ENCODE results near the gene GPR107.

The GPR107 gene

DNA sequence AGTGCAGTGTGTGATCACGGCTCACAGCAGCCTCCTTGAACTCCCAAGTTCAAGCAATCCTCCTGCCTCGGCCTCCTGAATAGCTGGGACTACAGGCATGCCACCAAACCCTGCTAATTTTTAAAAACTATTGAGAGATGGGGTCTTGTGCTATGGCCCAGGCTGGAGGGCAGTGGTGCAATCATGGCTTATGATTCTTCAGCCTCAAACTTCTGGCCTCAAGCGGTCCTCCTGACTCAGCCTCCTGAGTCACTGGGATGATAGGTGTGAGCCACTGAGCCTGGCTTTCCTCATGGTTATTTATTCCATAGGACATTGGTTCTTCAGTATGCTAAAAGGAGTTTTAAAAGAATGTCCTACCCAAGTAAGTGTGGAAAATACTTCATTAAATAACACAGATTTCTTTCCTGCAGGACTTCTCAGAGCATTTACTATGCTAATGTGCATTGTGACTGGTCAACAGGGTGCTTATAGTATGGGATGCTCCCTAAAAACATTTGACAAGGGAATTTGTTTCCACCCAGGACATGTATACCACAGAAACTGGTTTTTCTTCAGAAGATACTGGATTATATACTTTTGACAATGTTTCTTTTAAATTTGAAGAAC is 107.3 kb downstream of the GPR107 start:
- H3K79me2 ChIP-seq (ENCODE audit: control insufficient read depth, insufficient read depth, low read length, unreplicated experiment), result no peaks in the 10 kb centered on the region
- H3K27me3 ChIP-seq (ENCODE audit: insufficient read depth, low read length), result no peaks in the 10 kb centered on the region
- H3K4me3 ChIP-seq (ENCODE audit: low read depth, low read length), result no peak overlapping the region
- no peak overlapping the region for H2AFZ ChIP-seq (ENCODE audit: low read length, unreplicated experiment)
- H3K36me3 ChIP-seq (ENCODE audit: insufficient read depth, low read length), result no peaks in the 10 kb centered on the region
- no peak overlapping the region for H3K27ac ChIP-seq (ENCODE audit: low read depth, low read length)
- no peaks in the 10 kb centered on the region for H3K4me1 ChIP-seq (ENCODE audit: control insufficient read depth, insufficient read depth, low read length, unreplicated experiment)

DNA sequence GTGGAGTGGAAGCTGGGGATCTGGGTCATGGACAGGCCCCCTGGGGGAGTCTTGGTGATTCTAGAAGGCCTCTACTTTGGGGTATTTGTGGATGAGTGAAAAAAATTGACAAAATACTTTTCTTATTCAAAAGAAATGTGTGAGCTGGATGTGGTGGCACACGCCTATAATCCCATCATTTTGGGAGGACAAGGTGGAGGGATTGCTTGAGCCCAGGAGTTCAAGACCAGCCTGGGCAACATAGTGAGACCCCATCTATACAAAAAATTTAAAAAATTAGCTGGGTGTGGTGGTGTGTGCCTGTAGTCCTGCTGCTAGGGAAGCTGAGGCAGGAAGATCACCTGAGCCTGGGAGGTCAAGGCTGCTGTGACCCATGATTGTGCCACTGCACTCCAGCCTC is 111.9 kb downstream of the GPR107 start:
- H3K4me3 ChIP-seq (ENCODE audit: low read depth, low read length), result no peak overlapping the region
- H3K79me2 ChIP-seq (ENCODE audit: control insufficient read depth, insufficient read depth, low read length, unreplicated experiment), result no peaks in the 10 kb centered on the region
- H3K27ac ChIP-seq (ENCODE audit: low read depth, low read length), result no peak overlapping the region
- no peaks in the 10 kb centered on the region for H3K36me3 ChIP-seq (ENCODE audit: insufficient read depth, low read length)
- no peak overlapping the region for H2AFZ ChIP-seq (ENCODE audit: low read length, unreplicated experiment)
- H3K4me1 ChIP-seq (ENCODE audit: control insufficient read depth, insufficient read depth, low read length, unreplicated experiment), result no peaks in the 10 kb centered on the region
- no peaks in the 10 kb centered on the region for H3K27me3 ChIP-seq (ENCODE audit: insufficient read depth, low read length)

DNA sequence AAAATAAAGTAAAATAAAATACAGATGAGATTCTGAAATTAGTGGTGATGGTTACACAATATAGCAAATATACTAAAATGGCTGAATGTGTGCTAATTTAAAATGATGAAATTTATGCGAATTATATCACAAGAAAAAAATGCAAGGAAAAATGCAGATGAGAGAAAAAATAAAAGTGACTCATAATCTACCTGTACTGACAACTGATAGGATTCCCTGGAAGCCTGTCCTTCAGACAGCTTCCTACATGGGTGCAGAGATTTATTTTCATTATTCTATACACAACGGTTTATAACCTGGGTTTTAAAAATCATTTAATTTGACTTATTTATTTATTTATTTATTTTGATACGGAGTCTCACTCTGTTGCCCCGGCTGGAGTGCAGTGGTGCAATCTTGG is 112.7 kb downstream of the GPR107 start:
- H3K4me1 ChIP-seq (ENCODE audit: control insufficient read depth, insufficient read depth, low read length, unreplicated experiment), result no peaks in the 10 kb centered on the region
- no peak overlapping the region for H3K4me3 ChIP-seq (ENCODE audit: low read depth, low read length)
- H2AFZ ChIP-seq (ENCODE audit: low read length, unreplicated experiment), result no peak overlapping the region
- H3K27ac ChIP-seq (ENCODE audit: low read depth, low read length), result no peak overlapping the region
- H3K36me3 ChIP-seq (ENCODE audit: insufficient read depth, low read length), result no peaks in the 10 kb centered on the region
- no peaks in the 10 kb centered on the region for H3K79me2 ChIP-seq (ENCODE audit: control insufficient read depth, insufficient read depth, low read length, unreplicated experiment)
- no peaks in the 10 kb centered on the region for H3K27me3 ChIP-seq (ENCODE audit: insufficient read depth, low read length)

- no peak overlapping the region for H3K4me3 ChIP-seq (ENCODE audit: low read depth, low read length)
- no peaks in the 10 kb centered on the region for H3K36me3 ChIP-seq (ENCODE audit: insufficient read depth, low read length)
- no peak overlapping the region for H3K27ac ChIP-seq (ENCODE audit: low read depth, low read length)
- H2AFZ ChIP-seq (ENCODE audit: low read length, unreplicated experiment), result no peak overlapping the region
- peaks cover 3% of the 10 kb centered on the region for H3K4me1 ChIP-seq (ENCODE audit: control insufficient read depth, insufficient read depth, low read length, unreplicated experiment)
- H3K27me3 ChIP-seq (ENCODE audit: insufficient read depth, low read length), result no peaks in the 10 kb centered on the region
- peaks cover 2% of the 10 kb centered on the region for H3K79me2 ChIP-seq (ENCODE audit: control insufficient read depth, insufficient read depth, low read length, unreplicated experiment)
Observed at GRCh38 chr9:130167927-130168326, 114.2 kb downstream of the GPR107 start.

GRCh38 chr9:130171226-130172148 is 117.8 kb downstream of the GPR107 start:
- peak overlapping the region; percentile 81 for H3K4me3 ChIP-seq (ENCODE audit: low read depth, low read length)
- peaks cover 8% of the 10 kb centered on the region for H3K4me1 ChIP-seq (ENCODE audit: control insufficient read depth, insufficient read depth, low read length, unreplicated experiment)
- no peaks in the 10 kb centered on the region for H3K36me3 ChIP-seq (ENCODE audit: insufficient read depth, low read length)
- H2AFZ ChIP-seq (ENCODE audit: low read length, unreplicated experiment), result peak overlapping the region; percentile 77
- no peaks in the 10 kb centered on the region for H3K27me3 ChIP-seq (ENCODE audit: insufficient read depth, low read length)
- peaks cover 37% of the 10 kb centered on the region for H3K79me2 ChIP-seq (ENCODE audit: control insufficient read depth, insufficient read depth, low read length, unreplicated experiment)
- no peak overlapping the region for H3K27ac ChIP-seq (ENCODE audit: low read depth, low read length)

GRCh38 chr9:130172161-130172857 is 118.6 kb downstream of the GPR107 start, which contains the start of gene NCS1:
TSS of gene NCS1 (plus strand) at chr9:130172404. CDS start at chr9:130172664, 260 bp downstream.
- H3K27me3 ChIP-seq (ENCODE audit: insufficient read depth, low read length), result no peaks in the 10 kb centered on the region
- H3K4me1 ChIP-seq (ENCODE audit: control insufficient read depth, insufficient read depth, low read length, unreplicated experiment), result peaks cover 8% of the 10 kb centered on the region
- peak within 1 kb of the TSS; percentile 30; the same call in 1 of the 2 replicates for H3K27ac ChIP-seq (ENCODE audit: low read depth, low read length)
- H3K79me2 ChIP-seq (ENCODE audit: control insufficient read depth, insufficient read depth, low read length, unreplicated experiment), result peaks cover 45% of the 10 kb centered on the region
- no peaks in the 10 kb centered on the region for H3K36me3 ChIP-seq (ENCODE audit: insufficient read depth, low read length)
- peak within 1 kb of the TSS; percentile 78 for H2AFZ ChIP-seq (ENCODE audit: low read length, unreplicated experiment)
- H3K4me3 ChIP-seq (ENCODE audit: low read depth, low read length), result peak within 1 kb of the TSS; percentile 89

- H3K4me3 ChIP-seq (ENCODE audit: low read depth, low read length), result peak overlapping the region; percentile 89
- H3K27me3 ChIP-seq (ENCODE audit: insufficient read depth, low read length), result no peaks in the 10 kb centered on the region
- H3K79me2 ChIP-seq (ENCODE audit: control insufficient read depth, insufficient read depth, low read length, unreplicated experiment), result peaks cover 51% of the 10 kb centered on the region
- H3K27ac ChIP-seq (ENCODE audit: low read depth, low read length), result peak overlapping the region; percentile 30; the same call in 1 of the 2 replicates
- peak overlapping the region; percentile 78 for H2AFZ ChIP-seq (ENCODE audit: low read length, unreplicated experiment)
- peaks cover 8% of the 10 kb centered on the region for H3K4me1 ChIP-seq (ENCODE audit: control insufficient read depth, insufficient read depth, low read length, unreplicated experiment)
- no peaks in the 10 kb centered on the region for H3K36me3 ChIP-seq (ENCODE audit: insufficient read depth, low read length)
Observed at GRCh38 chr9:130172858-130173665, 119.4 kb downstream of the GPR107 start.

- H2AFZ ChIP-seq (ENCODE audit: low read length, unreplicated experiment), result no peak overlapping the region
- H3K36me3 ChIP-seq (ENCODE audit: insufficient read depth, low read length), result no peaks in the 10 kb centered on the region
- H3K27me3 ChIP-seq (ENCODE audit: insufficient read depth, low read length), result no peaks in the 10 kb centered on the region
- H3K4me3 ChIP-seq (ENCODE audit: low read depth, low read length), result peak overlapping the region; percentile 89
- peaks cover 56% of the 10 kb centered on the region for H3K79me2 ChIP-seq (ENCODE audit: control insufficient read depth, insufficient read depth, low read length, unreplicated experiment)
- peaks cover 8% of the 10 kb centered on the region for H3K4me1 ChIP-seq (ENCODE audit: control insufficient read depth, insufficient read depth, low read length, unreplicated experiment)
- no peak overlapping the region for H3K27ac ChIP-seq (ENCODE audit: low read depth, low read length)
Observed at GRCh38 chr9:130173666-130173983, 119.9 kb downstream of the GPR107 start.

DNA sequence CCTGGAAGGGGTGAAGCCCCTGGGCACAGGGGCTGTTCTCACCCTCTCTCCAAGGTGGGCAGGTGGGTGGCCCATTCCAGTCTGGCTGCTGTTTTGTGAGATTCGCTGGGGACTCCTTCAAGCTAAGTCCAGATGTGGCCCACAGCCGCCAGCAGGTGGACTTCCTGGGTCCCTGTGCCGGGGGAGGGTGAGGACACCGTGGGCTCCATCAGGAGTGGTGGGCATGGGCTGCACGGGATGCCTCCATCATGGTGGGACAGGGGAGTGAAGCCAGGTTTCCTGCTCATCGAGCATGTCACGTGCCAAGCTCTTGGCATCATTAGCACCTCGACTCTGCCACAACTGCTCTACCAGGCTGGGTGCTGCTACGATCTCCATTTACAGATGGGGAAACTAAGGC is 120.3 kb downstream of the GPR107 start:
- Histone ChIP-seq H2AFZ (ENCODE audit: low read length, unreplicated experiment) (no peak overlapping the region), H3K36me3 (ENCODE audit: insufficient read depth, low read length) (no peaks in the 10 kb centered on the region), H3K4me1 (ENCODE audit: control insufficient read depth, insufficient read depth, low read length, unreplicated experiment) (peaks cover 8% of the 10 kb centered on the region), H3K4me3 (ENCODE audit: low read depth, low read length) (peak overlapping the region; percentile 89), H3K27ac (ENCODE audit: low read depth, low read length) (no peak overlapping the region), H3K79me2 (ENCODE audit: control insufficient read depth, insufficient read depth, low read length, unreplicated experiment) (peaks cover 57% of the 10 kb centered on the region), H3K27me3 (ENCODE audit: insufficient read depth, low read length) (no peaks in the 10 kb centered on the region)

DNA sequence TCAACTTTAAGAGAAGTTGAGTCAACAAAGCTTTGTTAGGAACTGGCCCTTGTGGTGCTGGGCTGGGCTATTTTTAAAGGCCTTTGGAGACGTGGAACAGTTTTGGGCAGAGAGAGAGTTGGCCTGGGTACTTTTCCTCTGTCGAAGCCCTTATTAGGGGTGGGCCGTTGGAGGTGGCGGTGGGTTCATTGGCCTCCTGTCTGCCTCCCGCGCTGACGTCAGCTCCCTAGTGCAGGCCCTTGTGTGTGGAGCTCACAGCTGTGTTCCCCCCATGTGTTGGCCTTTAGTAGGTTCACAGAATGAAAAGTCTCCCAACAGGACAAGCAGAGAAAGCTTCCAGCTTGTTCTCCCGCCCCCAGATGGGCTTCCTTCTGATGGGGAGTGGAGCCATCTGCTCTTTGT is 121.2 kb downstream of the GPR107 start:
- Histone ChIP-seq H3K4me1 (ENCODE audit: control insufficient read depth, insufficient read depth, low read length, unreplicated experiment) (peaks cover 8% of the 10 kb centered on the region), H3K79me2 (ENCODE audit: control insufficient read depth, insufficient read depth, low read length, unreplicated experiment) (peaks cover 66% of the 10 kb centered on the region)

More for the DNA sequence above, 121.2 kb downstream of the GPR107 start:
- Histone ChIP-seq H2AFZ (ENCODE audit: low read length, unreplicated experiment) (no peak overlapping the region), H3K4me3 (ENCODE audit: low read depth, low read length) (no peak overlapping the region), H3K27me3 (ENCODE audit: insufficient read depth, low read length) (no peaks in the 10 kb centered on the region), H3K27ac (ENCODE audit: low read depth, low read length) (no peak overlapping the region), H3K36me3 (ENCODE audit: insufficient read depth, low read length) (no peaks in the 10 kb centered on the region)
